GM23338 (cell line): ENCODE measurements around the gene ARHGAP32. TPM values are rescaled to one million over a fixed set of nuclear protein-coding genes. Genes with fewer than 3 reads are reported as not detected.

Source experiments
- ATAC-seq: fragments of 200-7000 bp; cut with Tn5 transposase; 3 replicates; pipeline ENCODE4 v1.9.1; 2020
- DNase-seq: peaks from one replicate; pipeline ENCODE4 v3.0.0-alpha.2; 2015; ENCODE audit warnings: low spot score
- H2AFZ ChIP-seq: fragments of 200-600 bp; sonication (generic); 2 replicates; pipeline ENCODE4 v1.8.0; 2016; ENCODE audit warnings: antibody characterized with exemption, mild to moderate bottlenecking, moderate library complexity
- H3F3A ChIP-seq: fragments of 200-600 bp; sonication (generic); replicated peaks from 2 replicates; pipeline ENCODE4 v1.8.0; 2017; ENCODE audit warnings: antibody characterized with exemption, mixed run types, low read depth
- H3K27ac ChIP-seq: fragments of 200-600 bp; sonication (generic); 2 replicates; pipeline ENCODE4 v1.6.1; 2016; ENCODE audit warnings: low read depth
- H3K27me3 ChIP-seq: fragments of 200-600 bp; sonication (generic); 2 replicates; pipeline ENCODE4 v1.8.0; 2016; ENCODE audit warnings: mild to moderate bottlenecking, mixed run types, moderate library complexity; ENCODE audit not compliant: insufficient read depth
- H3K36me3 ChIP-seq: fragments of 200-600 bp; sonication (generic); 2 replicates; pipeline ENCODE4 v1.8.0; 2016; ENCODE audit warnings: mild to moderate bottlenecking; ENCODE audit not compliant: insufficient read depth
- H3K4me1 ChIP-seq: fragments of 200-600 bp; sonication (generic); 2 replicates; pipeline ENCODE4 v1.8.0; 2016; ENCODE audit warnings: mild to moderate bottlenecking, moderate library complexity; ENCODE audit not compliant: insufficient read depth
- H3K4me2 ChIP-seq: fragments of 200-600 bp; sonication (generic); 2 replicates; pipeline ENCODE4 v1.7.1; 2017; ENCODE audit warnings: mixed run types
- H3K4me3 ChIP-seq: fragments of 200-600 bp; sonication (generic); 2 replicates; pipeline ENCODE4 v1.6.1; 2016; ENCODE audit warnings: mixed run types
- H3K79me2 ChIP-seq: fragments of 200-600 bp; sonication (generic); replicated peaks from 2 replicates; pipeline ENCODE4 v1.8.0; 2017; ENCODE audit warnings: mild to moderate bottlenecking; ENCODE audit not compliant: insufficient read depth
- H3K9me2 ChIP-seq: fragments of 200-600 bp; sonication (generic); 2 replicates; pipeline ENCODE4 v1.8.0; 2017; ENCODE audit not compliant: insufficient read depth
- H4K20me1 ChIP-seq: fragments of 200-600 bp; sonication (generic); replicated peaks from 2 replicates; pipeline ENCODE4 v1.8.0; 2017; ENCODE audit warnings: mild to moderate bottlenecking; ENCODE audit not compliant: insufficient read depth
- H3K27ac Mint-ChIP-seq: 2 replicates; pipeline ENCODE4 v1.8.0; 2020; ENCODE audit warnings: inconsistent platforms, mild to moderate bottlenecking, moderate library complexity, mixed read lengths
- H3K27me3 Mint-ChIP-seq: 3 replicates; pipeline ENCODE4 v1.8.0; 2022; ENCODE audit warnings: low read depth, mild to moderate bottlenecking, moderate library complexity, mixed read lengths, inconsistent platforms; ENCODE audit not compliant: insufficient read depth, poor library complexity
- H3K36me3 Mint-ChIP-seq: 3 replicates; pipeline ENCODE4 v1.8.0; 2021; ENCODE audit warnings: low read depth, mild to moderate bottlenecking, inconsistent platforms, moderate library complexity, mixed read lengths
- H3K4me1 Mint-ChIP-seq: 3 replicates; pipeline ENCODE4 v1.8.0; 2020; ENCODE audit warnings: mild to moderate bottlenecking, inconsistent platforms, mixed read lengths
- H3K4me3 Mint-ChIP-seq: 3 replicates; pipeline ENCODE4 v1.8.0; 2021; ENCODE audit warnings: moderate library complexity, mild to moderate bottlenecking, inconsistent platforms, mixed read lengths
- H3K9me3 Mint-ChIP-seq: 3 replicates; pipeline ENCODE4 v1.8.0; 2020; ENCODE audit warnings: moderate library complexity, mild to moderate bottlenecking, inconsistent platforms, mixed read lengths
- EZH2phosphoT487 ChIP-seq: fragments of 200-600 bp; sonication (generic); IDR thresholded peaks from one replicate; pipeline ENCODE4 v1.8.1; 2018; ENCODE audit warnings: antibody characterized with exemption; ENCODE audit not compliant: unreplicated experiment
- JUNB ChIP-seq: IDR thresholded peaks from one replicate; pipeline ENCODE4 v1.6.1; 2016; ENCODE audit warnings: antibody characterized with exemption; ENCODE audit not compliant: unreplicated experiment
- NANOG ChIP-seq: IDR thresholded peaks from 2 replicates; pipeline ENCODE4 v1.6.1; 2016; ENCODE audit warnings: antibody characterized with exemption, borderline replicate concordance
- POLR2AphosphoS5 ChIP-seq: IDR thresholded peaks from 2 replicates; pipeline ENCODE4 v1.6.1; 2016; ENCODE audit warnings: antibody characterized with exemption, low read depth
- REST ChIP-seq: IDR thresholded peaks from one replicate; pipeline ENCODE4 v1.6.1; 2018; ENCODE audit warnings: antibody characterized with exemption; ENCODE audit not compliant: unreplicated experiment
- STAT1 ChIP-seq: IDR thresholded peaks from one replicate; pipeline ENCODE4 v1.6.1; 2016; ENCODE audit warnings: antibody characterized with exemption; ENCODE audit not compliant: unreplicated experiment
- ZNF114 ChIP-seq: fragments of 250-450 bp; sonication (Bioruptor Pico); IDR thresholded peaks from 2 replicates; pipeline ENCODE4 v1.5.0; 2020; ENCODE audit warnings: mild to moderate bottlenecking, moderate library complexity
- ZNF331 ChIP-seq: fragments of 250-450 bp; sonication (Bioruptor Pico); IDR thresholded peaks from 2 replicates; pipeline ENCODE4 v1.5.0; 2020; ENCODE audit warnings: low read depth, mild to moderate bottlenecking, moderate library complexity
- polyA plus RNA-seq: library from polyadenylated mRNA; unstranded; fragments of >200 nt; fragmentation: Nextera tagmentation; extraction: Ambion mirVana; gene quantifications from 2 replicates; pipeline ENCODE4 v1.2.1, GENCODE V29; 2016
- total RNA-seq: library from RNA; depleted of rRNA; stranded (reverse); fragments of >200 nt; shearing (Covaris generic); gene quantifications from 2 replicates; pipeline ENCODE4 v1.2.3, GENCODE V29; 2014
- TF ChIP-seq, protein P1 (sequence below), 2 experiments: fragments of 200-600 bp in 1 of 2; sonication (generic) in 1 of 2; conservative IDR thresholded peaks; 2 replicates each; pipeline versions ENCODE4 v1.5.1 to v1.6.1; 2016 to 2017; ENCODE audit warnings: antibody characterized with exemption in 2 of 2, low read depth in 2 of 2, mild to moderate bottlenecking in 2 of 2, moderate library complexity in 1 of 2

The ARHGAP32 gene
- total and polyA plus RNA-seq, 2 experiments from 2014 or later = 3.9 to 17.2 TPM

GRCh38 chr11:129146191-129146590, 45.9 kb downstream of the ARHGAP32 start:
- Histone ChIP-seq H3K79me2 (peaks cover 37% of the 10 kb centered on the region), H2AFZ (no peak overlapping the region), H3K27ac (no peak overlapping the region), H3K27me3 (no peaks in the 10 kb centered on the region), H3K36me3 (no peaks in the 10 kb centered on the region), H3K4me1 (peaks cover 30% of the 10 kb centered on the region), H3K4me2 (no peak overlapping the region), H4K20me1 (no peaks in the 10 kb centered on the region), H3K4me3 (no peak overlapping the region), H3K9me2 (no peaks in the 10 kb centered on the region), H3F3A (no peaks in the 10 kb centered on the region)
- ATAC-seq (no peak), DNase-seq (no peak)
- peaks cover 37% of the 10 kb centered on the region for H3K4me1 Mint-ChIP-seq
- no peaks in the 10 kb centered on the region for H3K27me3 Mint-ChIP-seq
- no peak overlapping the region for H3K4me3 Mint-ChIP-seq
- peaks cover 17% of the 10 kb centered on the region for H3K9me3 Mint-ChIP-seq
- TF ChIP-seq, protein P1, sequence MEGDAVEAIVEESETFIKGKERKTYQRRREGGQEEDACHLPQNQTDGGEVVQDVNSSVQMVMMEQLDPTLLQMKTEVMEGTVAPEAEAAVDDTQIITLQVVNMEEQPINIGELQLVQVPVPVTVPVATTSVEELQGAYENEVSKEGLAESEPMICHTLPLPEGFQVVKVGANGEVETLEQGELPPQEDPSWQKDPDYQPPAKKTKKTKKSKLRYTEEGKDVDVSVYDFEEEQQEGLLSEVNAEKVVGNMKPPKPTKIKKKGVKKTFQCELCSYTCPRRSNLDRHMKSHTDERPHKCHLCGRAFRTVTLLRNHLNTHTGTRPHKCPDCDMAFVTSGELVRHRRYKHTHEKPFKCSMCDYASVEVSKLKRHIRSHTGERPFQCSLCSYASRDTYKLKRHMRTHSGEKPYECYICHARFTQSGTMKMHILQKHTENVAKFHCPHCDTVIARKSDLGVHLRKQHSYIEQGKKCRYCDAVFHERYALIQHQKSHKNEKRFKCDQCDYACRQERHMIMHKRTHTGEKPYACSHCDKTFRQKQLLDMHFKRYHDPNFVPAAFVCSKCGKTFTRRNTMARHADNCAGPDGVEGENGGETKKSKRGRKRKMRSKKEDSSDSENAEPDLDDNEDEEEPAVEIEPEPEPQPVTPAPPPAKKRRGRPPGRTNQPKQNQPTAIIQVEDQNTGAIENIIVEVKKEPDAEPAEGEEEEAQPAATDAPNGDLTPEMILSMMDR (conservative IDR thresholded peaks at IDR 0.05; ENCODE audit: low read depth in 2 of 2) = no peak
- TF ChIP-seq JUNB = no peak
- TF ChIP-seq ZNF114 (CRISPR knock-in tag) = no peak
- no peak for TF ChIP-seq REST
- no peak for TF ChIP-seq NANOG
- no peak for TF ChIP-seq EZH2phosphoT487
- TF ChIP-seq ZNF331 = no peak
- TF ChIP-seq STAT1 = no peak
- no peak overlapping the region for H3K27ac Mint-ChIP-seq
- H3K36me3 Mint-ChIP-seq = peaks cover 29% of the 10 kb centered on the region; the same call in 2 of the 3 replicates

GRCh38 chr11:129145276-129145675, 46.8 kb downstream of the ARHGAP32 start:
- peaks cover 20% of the 10 kb centered on the region; the same call in 2 of the 3 replicates for H3K36me3 Mint-ChIP-seq
- ATAC-seq (no peak), DNase-seq (no peak)
- no peaks in the 10 kb centered on the region for H3K9me2 ChIP-seq
- H4K20me1 ChIP-seq = no peaks in the 10 kb centered on the region
- no peaks in the 10 kb centered on the region for H3F3A ChIP-seq
- H3K79me2 ChIP-seq = peaks cover 30% of the 10 kb centered on the region
- H3K27me3 ChIP-seq = no peaks in the 10 kb centered on the region
- H3K4me3 ChIP-seq = no peak overlapping the region
- H3K4me1 ChIP-seq = peaks cover 30% of the 10 kb centered on the region
- H3K27me3 Mint-ChIP-seq = no peaks in the 10 kb centered on the region
- H3K36me3 ChIP-seq = no peaks in the 10 kb centered on the region
- H3K9me3 Mint-ChIP-seq = peaks cover 8% of the 10 kb centered on the region
- no peak overlapping the region for H3K27ac Mint-ChIP-seq
- H2AFZ ChIP-seq = no peak overlapping the region
- H3K4me2 ChIP-seq = no peak overlapping the region
- H3K4me3 Mint-ChIP-seq = no peak overlapping the region
- H3K27ac ChIP-seq = no peak overlapping the region
- H3K4me1 Mint-ChIP-seq = peaks cover 44% of the 10 kb centered on the region
- no peak for TF ChIP-seq ZNF331
- TF ChIP-seq POLR2AphosphoS5 = no peak
- TF ChIP-seq REST = no peak
- TF ChIP-seq, protein P1 (conservative IDR thresholded peaks at IDR 0.05; ENCODE audit: low read depth in 2 of 2) = no peak
